GM19193 (cell line): ENCODE results near the gene TRANK1.

ENCODE experiments used
- POLR2A ChIP-seq: IDR thresholded peaks from 4 replicates; pipeline ENCODE4 v1.6.1; 2011; ENCODE audit not compliant: insufficient read depth, insufficient read length; ENCODE audit errors: extremely low read depth

Gene TRANK1

GRCh38 chr3:36814776-36815175 lies 130.1 kb downstream of the TRANK1 start:
- no peak for TF ChIP-seq POLR2A

GRCh38 chr3:36814066-36814717 lies 130.7 kb downstream of the TRANK1 start:
- no peak for TF ChIP-seq POLR2A

GRCh38 chr3:36813305-36813704 lies 131.5 kb downstream of the TRANK1 start:
- TF ChIP-seq POLR2A = no peak

- no peak for TF ChIP-seq POLR2A
These were observed 132.6 kb downstream of the TRANK1 start for GRCh38 chr3:36812240-36812639.

- no peak for TF ChIP-seq POLR2A
These were observed 133.1 kb downstream of the TRANK1 start for GRCh38 chr3:36811768-36812167.

- no peak for TF ChIP-seq POLR2A
These were observed 140.4 kb downstream of the TRANK1 start for GRCh38 chr3:36804295-36805055.

GRCh38 chr3:36803091-36803791 lies 141.6 kb downstream of the TRANK1 start:
- TF ChIP-seq POLR2A = no peak

- TF ChIP-seq POLR2A = no peak
These were observed 144.2 kb downstream of the TRANK1 start for GRCh38 chr3:36800533-36801116.

GRCh38 chr3:36796881-36797280 lies 148.0 kb downstream of the TRANK1 start:
- no peak for TF ChIP-seq POLR2A

GRCh38 chr3:36796161-36796560 lies 148.7 kb downstream of the TRANK1 start:
- TF ChIP-seq POLR2A = no peak

- TF ChIP-seq POLR2A = no peak
These were observed 149.2 kb downstream of the TRANK1 start for GRCh38 chr3:36795622-36796021.

GRCh38 chr3:36792342-36792741 lies 152.5 kb downstream of the TRANK1 start:
- TF ChIP-seq POLR2A = no peak

GRCh38 chr3:36790765-36791164 lies 154.1 kb downstream of the TRANK1 start:
- TF ChIP-seq POLR2A = no peak

GRCh38 chr3:36786921-36787890 lies 157.6 kb downstream of the TRANK1 start:
- TF ChIP-seq POLR2A = no peak
